Right lung (tissue), 5 donors: ENCODE data around the gene ELL2. TPM values are rescaled to one million over a fixed set of nuclear protein-coding genes. Genes with fewer than 3 reads are reported as not detected.
"Not testable (repeated sequence)": the region's sequence is repeated elsewhere in the genome, so short reads cannot be mapped to it uniquely, and the experiment has no call there.

ENCODE experiments used
- DNase-seq, 2 donors: peaks; one replicate each; pipeline ENCODE4 v3.0.0-alpha.2; 2013
- polyA plus RNA-seq, 5 donors: library from polyadenylated mRNA; unstranded; fragments of 120-200 nt; gene quantifications; one replicate each; pipeline versions ENCODE4 v1.2.1 to v1.2.3, GENCODE V29; 2013; ENCODE audit warnings: inconsistent platforms in 1 of 5, low replicate concordance in 1 of 5; ENCODE audit not compliant: insufficient read length in 5 of 5, insufficient read depth in 1 of 5

The ELL2 gene
- polyA plus RNA-seq, 5 donors, result 16.4 to 27.1 (median 20.9) TPM

- DNase-seq, result no peak
These were observed 51.1 kb downstream of the ELL2 start for GRCh38 chr5:95910521-95910920.

DNA sequence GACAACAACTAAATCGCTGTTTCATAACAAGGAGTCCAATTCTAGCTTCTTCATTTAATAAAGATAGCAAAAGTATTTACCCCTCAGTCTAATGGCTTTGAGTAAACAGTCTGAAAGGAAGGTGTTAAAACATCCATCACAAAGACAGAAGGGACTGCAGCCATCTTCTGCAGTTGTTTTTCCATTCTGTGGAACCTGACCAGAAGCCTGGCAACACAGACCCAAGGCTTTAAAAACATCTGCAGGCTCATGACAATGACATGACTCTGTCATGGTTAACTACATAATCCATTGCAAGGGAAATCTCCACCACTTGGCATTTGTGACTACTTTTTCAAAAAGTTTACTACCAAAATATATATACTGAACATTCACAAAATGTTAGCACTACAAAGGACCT lies 51.9 kb downstream of the ELL2 start:
- DNase-seq, result no peak

DNA sequence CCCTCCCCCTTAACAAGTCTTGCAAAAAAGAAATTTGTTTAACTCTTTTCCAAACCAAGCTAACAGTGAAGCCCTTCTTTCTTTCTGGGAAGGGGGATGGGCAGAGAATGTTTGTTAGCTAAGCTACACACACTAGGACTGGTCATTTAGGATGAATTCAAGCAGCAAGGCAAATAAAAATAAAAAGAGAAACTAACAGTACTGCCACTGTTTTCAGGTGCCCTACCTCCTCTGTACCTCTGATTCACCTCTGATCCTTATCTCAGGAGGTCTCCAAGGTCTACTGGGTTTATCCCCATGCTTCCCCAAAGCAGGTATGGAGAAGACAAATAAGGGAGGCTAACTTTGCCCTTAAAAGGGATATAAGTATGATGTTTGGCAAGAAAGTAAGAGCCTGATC lies 52.9 kb downstream of the ELL2 start:
- DNase-seq, result no peak

DNA sequence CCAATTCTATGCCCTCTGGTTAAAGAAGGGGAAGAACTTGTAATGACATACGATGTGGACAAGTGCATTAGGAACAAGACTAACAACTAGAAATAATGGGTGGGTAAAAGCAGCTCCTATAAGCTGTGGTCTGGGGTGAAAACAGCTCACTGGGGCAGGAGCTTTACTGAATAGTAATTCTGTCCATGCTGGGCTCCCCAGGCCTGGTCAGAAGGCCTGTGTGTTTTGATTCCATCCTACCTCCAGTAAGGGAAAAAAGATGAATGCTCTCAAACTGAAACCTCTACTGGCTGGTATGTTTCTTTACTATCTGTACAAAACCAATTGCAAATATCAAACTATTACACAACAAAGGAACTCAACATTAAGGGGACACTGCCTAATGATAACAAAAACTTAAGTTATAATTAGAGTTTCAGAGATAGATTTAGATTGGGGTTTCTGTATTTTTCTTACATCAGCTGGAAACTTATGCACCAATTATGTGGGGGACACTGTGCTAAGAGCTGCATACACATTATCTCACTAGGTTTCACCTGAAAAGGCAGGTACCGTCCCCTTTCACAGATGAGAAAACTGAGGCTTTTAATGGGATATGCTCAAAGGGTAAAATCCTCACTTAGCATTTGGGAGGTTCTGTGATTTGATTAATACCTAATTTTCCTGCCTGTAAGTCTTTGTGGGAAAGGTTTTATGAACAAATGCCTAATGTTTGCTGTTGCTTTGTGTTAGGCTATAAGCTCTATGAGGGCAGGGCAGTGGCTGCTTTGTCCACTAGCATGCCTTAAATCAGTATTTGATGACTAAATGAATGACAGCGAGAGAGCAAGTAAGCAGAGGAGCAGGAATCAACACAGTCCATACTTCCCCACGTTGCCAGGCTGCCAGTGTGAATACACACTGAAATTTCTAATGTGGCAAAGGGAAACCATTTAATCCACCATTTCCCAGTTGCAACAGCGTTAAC lies 53.6 kb downstream of the ELL2 start:
- DNase-seq, result no peak

- DNase-seq, result no peak
These were observed 54.5 kb downstream of the ELL2 start for GRCh38 chr5:95907067-95907705.

- not testable (repeated sequence) for DNase-seq
These were observed 55.3 kb downstream of the ELL2 start for GRCh38 chr5:95906398-95906797.

DNA sequence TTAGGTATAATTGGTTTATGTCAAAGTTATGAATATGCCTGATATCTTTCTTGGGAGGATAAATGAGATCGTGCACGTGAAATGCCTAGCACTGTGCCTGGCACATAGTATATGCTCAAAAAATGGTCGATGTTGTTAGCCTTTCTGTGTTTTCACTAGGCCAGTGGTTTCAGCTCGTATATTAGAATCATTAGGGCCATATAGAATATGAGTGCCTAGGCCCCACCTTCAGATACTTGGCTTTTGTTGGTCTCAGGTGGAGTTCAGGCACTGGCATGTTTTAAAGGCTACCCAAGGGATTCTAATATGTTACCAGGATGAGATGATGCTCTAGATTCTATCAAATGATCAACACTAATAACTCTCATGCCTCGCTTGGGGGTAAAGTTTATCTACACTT lies 56.8 kb downstream of the ELL2 start:
- DNase-seq, result no peak

GRCh38 chr5:95903838-95904237 lies 57.8 kb downstream of the ELL2 start:
- no peak for DNase-seq

- DNase-seq, result no peak
These were observed 59.7 kb downstream of the ELL2 start for GRCh38 chr5:95901676-95902627.

- DNase-seq, result peak; percentile 13 to 17
These were observed 61.2 kb downstream of the ELL2 start for GRCh38 chr5:95900383-95900958.

- DNase-seq, result no peak
These were observed 61.8 kb downstream of the ELL2 start for GRCh38 chr5:95899829-95900228.

DNA sequence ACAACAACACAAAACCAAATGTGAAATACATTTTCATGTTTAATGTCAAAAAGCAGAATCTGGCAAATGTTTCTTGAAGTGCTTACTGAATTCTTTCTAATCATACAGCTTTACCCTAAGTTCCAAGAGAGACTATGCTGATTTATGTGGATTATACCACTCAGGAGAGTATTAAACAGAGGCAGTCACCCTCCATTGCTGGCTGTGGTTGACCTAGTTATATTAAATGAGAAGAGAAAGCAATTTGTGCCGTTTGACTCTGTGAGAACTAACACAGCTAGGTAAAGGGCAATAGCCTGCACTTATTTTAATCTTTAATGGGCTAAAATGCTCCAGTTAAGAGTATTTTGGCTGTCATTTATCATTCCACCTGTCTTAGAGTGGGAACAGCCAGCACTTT lies 62.6 kb downstream of the ELL2 start:
- DNase-seq, result no peak

GRCh38 chr5:95895771-95896170 lies 65.9 kb downstream of the ELL2 start:
- DNase-seq, result no peak

- no peak for DNase-seq
These were observed 66.4 kb downstream of the ELL2 start for GRCh38 chr5:95895251-95895650.

DNA sequence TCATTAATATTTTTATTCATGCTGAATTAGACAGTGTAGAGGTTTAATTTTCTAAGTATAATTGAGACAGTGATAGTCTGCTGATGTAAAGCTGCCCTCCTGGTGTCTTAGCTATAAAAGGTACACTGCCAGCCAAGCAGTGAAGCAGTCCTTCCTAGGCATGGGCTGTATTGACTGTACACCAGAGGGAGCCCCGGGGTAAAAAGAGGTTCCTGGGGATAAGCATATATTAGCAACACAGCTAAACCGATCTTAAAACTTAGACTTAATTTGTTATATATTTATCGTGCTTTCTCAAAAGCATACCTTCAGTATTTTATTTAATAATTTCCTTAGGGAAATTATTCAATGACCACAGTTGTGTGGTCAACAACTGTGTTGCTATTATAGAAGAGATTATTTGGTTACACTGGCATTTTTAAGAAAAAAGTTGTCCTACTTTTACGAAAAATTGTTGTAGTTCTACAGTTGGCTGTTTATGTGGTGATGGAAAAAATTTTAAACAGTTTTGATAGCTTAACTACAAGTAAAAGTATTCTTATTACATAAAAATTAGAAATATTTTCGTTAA lies 68.8 kb downstream of the ELL2 start:
- DNase-seq, result no peak

- DNase-seq, result no peak
These were observed 70.2 kb downstream of the ELL2 start for GRCh38 chr5:95891499-95891898.

DNA sequence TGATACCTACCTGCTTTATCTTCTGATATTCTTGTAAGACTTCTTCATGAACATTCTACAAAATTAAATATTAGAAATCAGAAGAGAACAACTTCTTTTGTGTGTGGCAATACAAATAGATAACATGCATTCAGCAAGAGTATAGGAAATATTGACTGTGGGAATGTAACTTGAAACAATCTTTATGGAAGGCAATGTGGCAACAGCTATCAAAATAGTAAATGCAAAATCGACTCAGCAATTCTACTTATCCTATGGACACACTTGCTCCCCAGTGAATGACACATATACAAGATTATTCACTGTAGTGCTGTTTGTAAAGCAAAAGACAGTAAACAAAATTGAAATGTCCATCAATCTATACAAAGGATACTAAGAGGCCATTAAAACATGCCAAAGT lies 72.6 kb downstream of the ELL2 start:
- DNase-seq, result no peak

DNA sequence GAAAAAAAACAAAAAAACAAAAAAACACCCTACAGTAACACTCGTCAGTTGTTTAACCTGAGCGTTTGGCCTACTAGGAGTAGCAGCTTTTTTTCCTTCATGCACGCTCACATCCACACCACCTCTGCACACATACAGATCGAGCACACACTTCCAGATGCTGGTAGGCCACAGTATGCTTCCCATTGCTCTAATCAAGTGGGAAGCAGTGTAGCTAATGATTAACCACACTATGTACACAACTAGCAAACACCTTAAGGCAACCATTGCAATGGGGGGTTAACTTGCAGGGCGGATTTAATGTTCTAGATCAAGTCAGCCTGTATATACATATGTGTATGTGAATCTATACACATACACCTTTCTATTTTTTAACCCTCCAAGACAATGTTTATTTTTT lies 73.7 kb downstream of the ELL2 start:
- DNase-seq, result no peak

- DNase-seq, result no peak
These were observed 75.2 kb downstream of the ELL2 start for GRCh38 chr5:95886340-95887044.

- DNase-seq, result no peak
These were observed 77.1 kb downstream of the ELL2 start for GRCh38 chr5:95884511-95884910.

GRCh38 chr5:95884017-95884325 lies 77.7 kb downstream of the ELL2 start:
- no peak for DNase-seq
